HEK293T (cell line): Measurements from ENCODE around the gene GHRHR.

Experiments used
- CTCF ChIA-PET: fragments of 350-600 bp; formaldehyde crosslinking; extraction: SDS; loops from one replicate; lab custom pipeline; 2021; ENCODE audit warnings: antibody characterized with exemption, inconsistent platforms; lab: Yijun Ruan, JAX
- POLR2A ChIA-PET: fragments of 350-600 bp; formaldehyde crosslinking; extraction: SDS; loops from one replicate; lab custom pipeline; 2020; ENCODE audit warnings: antibody characterized with exemption, inconsistent platforms; lab: Yijun Ruan, JAX
- DNase-seq: peaks from one replicate; pipeline ENCODE4 v3.0.0; 2012; ENCODE audit warnings: mixed read lengths; ENCODE audit errors: extremely low spot score
- ARNT ChIP-seq: fragments of 450-650 bp; IDR thresholded peaks from 2 replicates; pipeline ENCODE4 v1.6.1; 2017; ENCODE audit warnings: mild to moderate bottlenecking
- BHLHE40 ChIP-seq: fragments of 450-650 bp; IDR thresholded peaks from 2 replicates; pipeline ENCODE4 v1.6.1; 2016; ENCODE audit warnings: mild to moderate bottlenecking, moderate library complexity, borderline replicate concordance
- CTBP1 ChIP-seq: fragments of 450-650 bp; IDR thresholded peaks from 2 replicates; pipeline ENCODE4 v1.6.1; 2016; ENCODE audit warnings: borderline replicate concordance
- ELF4 ChIP-seq: fragments of 450-650 bp; IDR thresholded peaks from 2 replicates; pipeline ENCODE4 v1.6.1; 2017; ENCODE audit warnings: antibody characterized with exemption
- FOXA1 ChIP-seq: fragments of 450-650 bp; IDR thresholded peaks from 2 replicates; pipeline ENCODE4 v1.6.1; 2016; ENCODE audit warnings: mild to moderate bottlenecking
- FOXK2 ChIP-seq: fragments of 450-650 bp; IDR thresholded peaks from 2 replicates; pipeline ENCODE4 v1.6.1; 2016; ENCODE audit warnings: mild to moderate bottlenecking
- FOXM1 ChIP-seq: fragments of 450-650 bp; IDR thresholded peaks from 2 replicates; pipeline ENCODE4 v1.6.1; 2017; ENCODE audit warnings: mild to moderate bottlenecking, borderline replicate concordance
- HDGF ChIP-seq: fragments of 450-650 bp; IDR thresholded peaks from 2 replicates; pipeline ENCODE4 v1.6.1; 2017; ENCODE audit warnings: antibody characterized with exemption, borderline replicate concordance
- L3MBTL2 ChIP-seq: fragments of 450-650 bp; conservative IDR thresholded peaks from 2 replicates; pipeline ENCODE4 v1.6.1; 2016; ENCODE audit warnings: mild to moderate bottlenecking
- LEF1 ChIP-seq: fragments of 450-650 bp; IDR thresholded peaks from 2 replicates; pipeline ENCODE4 v1.6.1; 2017; ENCODE audit warnings: mild to moderate bottlenecking, borderline replicate concordance
- NFRKB ChIP-seq: fragments of 450-650 bp; IDR thresholded peaks from 2 replicates; pipeline ENCODE4 v1.6.1; 2016; ENCODE audit warnings: mild to moderate bottlenecking, moderate library complexity
- SP1 ChIP-seq: fragments of 450-650 bp; IDR thresholded peaks from 2 replicates; pipeline ENCODE4 v1.6.1; 2017
- SUZ12 ChIP-seq: fragments of 450-650 bp; IDR thresholded peaks from 2 replicates; pipeline ENCODE4 v1.6.1; 2016; ENCODE audit warnings: mild to moderate bottlenecking
- TARDBP ChIP-seq: fragments of 450-650 bp; IDR thresholded peaks from 2 replicates; pipeline ENCODE4 v1.6.1; 2016
- ZNF384 ChIP-seq: fragments of 450-650 bp; IDR thresholded peaks from 2 replicates; pipeline ENCODE4 v1.6.1; 2016
- TF ChIP-seq, protein P1 (sequence below): fragments of 450-650 bp; IDR thresholded peaks from 2 replicates; pipeline ENCODE4 v1.6.1; 2016

The GHRHR gene

DNA sequence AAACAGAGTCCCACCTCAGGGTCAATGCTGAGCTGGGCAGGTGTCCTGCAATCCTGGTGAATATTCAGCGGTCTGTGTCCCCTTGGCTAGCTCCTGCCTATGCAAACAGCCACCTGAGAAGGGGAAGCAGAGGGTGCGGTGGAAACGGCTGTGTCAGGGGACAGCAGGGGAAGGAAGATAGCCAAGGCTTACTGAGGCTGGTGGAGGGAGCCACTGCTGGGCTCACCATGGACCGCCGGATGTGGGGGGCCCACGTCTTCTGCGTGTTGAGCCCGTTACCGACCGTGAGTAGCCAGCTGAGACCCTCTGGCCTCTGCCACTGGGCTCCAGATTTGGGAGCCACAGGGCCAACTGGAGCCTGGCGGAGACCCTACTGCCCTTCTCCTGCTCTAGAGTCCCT, at the start of gene GHRHR:
Gene GHRHR (plus strand): TSS at position 112 of the 400 bp plus-strand sequence. CDS start 116 bp downstream, at position 228.
- CTCF ChIA-PET, result interaction anchor here (1.2 kb wide), 1 partner anchor 25 kb away, joined by 3 read pairs; no protein-coding TSS in a partner anchor

DNA sequence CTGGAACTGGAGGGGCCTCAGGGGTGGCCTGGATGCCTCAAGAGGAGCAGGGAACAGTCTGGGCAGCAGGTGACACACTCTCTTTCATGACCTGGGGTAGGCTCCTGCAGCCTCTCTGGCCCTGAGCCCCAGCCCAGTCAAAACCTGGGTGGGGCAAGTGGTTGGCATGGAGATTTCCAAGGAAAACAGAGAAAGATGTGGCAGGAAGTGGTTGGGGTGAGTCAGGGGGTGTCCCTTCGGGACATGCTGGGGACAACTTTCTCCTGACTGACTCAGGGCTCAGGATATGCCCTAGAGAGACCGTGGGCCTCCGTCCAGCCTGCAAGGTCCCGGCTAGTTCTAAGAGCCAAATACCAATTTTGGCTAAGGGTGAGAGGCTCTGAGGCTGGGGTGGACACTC, 49.2 kb upstream of the GHRHR start:
- ChIA-PET POLR2A (no interaction called here), CTCF (no interaction called here)
- DNase-seq, result no peak
- TF ChIP-seq CTBP1 (no peak), FOXK2 (no peak), SUZ12 (no peak), ELF4 (no peak), LEF1 (no peak), FOXM1 (no peak), HDGF (no peak), NFRKB (no peak), FOXA1 (no peak), ARNT (no peak), SP1 (no peak), ZNF384 (no peak), BHLHE40 (no peak)
- TF ChIP-seq, protein P1, sequence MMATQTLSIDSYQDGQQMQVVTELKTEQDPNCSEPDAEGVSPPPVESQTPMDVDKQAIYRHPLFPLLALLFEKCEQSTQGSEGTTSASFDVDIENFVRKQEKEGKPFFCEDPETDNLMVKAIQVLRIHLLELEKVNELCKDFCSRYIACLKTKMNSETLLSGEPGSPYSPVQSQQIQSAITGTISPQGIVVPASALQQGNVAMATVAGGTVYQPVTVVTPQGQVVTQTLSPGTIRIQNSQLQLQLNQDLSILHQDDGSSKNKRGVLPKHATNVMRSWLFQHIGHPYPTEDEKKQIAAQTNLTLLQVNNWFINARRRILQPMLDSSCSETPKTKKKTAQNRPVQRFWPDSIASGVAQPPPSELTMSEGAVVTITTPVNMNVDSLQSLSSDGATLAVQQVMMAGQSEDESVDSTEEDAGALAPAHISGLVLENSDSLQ, result no peak

More for the DNA sequence above, at the start of gene GHRHR:
- TF ChIP-seq HDGF, result no peak
- TF ChIP-seq ZNF384, result no peak
- TF ChIP-seq BHLHE40, result no peak
- no peak for TF ChIP-seq FOXM1
- no peak for TF ChIP-seq LEF1
- no peak for TF ChIP-seq ARNT
- TF ChIP-seq ELF4, result no peak
- TF ChIP-seq CTBP1, result no peak
- no peak for TF ChIP-seq FOXK2
- TF ChIP-seq FOXA1, result no peak
- TF ChIP-seq TARDBP, result no peak
- no peak for TF ChIP-seq L3MBTL2
- TF ChIP-seq, protein P1, result no peak
- TF ChIP-seq SUZ12, result no peak
- no peak for TF ChIP-seq SP1
- TF ChIP-seq NFRKB, result no peak
- POLR2A ChIA-PET, result no interaction called here
- no peak for DNase-seq

DNA sequence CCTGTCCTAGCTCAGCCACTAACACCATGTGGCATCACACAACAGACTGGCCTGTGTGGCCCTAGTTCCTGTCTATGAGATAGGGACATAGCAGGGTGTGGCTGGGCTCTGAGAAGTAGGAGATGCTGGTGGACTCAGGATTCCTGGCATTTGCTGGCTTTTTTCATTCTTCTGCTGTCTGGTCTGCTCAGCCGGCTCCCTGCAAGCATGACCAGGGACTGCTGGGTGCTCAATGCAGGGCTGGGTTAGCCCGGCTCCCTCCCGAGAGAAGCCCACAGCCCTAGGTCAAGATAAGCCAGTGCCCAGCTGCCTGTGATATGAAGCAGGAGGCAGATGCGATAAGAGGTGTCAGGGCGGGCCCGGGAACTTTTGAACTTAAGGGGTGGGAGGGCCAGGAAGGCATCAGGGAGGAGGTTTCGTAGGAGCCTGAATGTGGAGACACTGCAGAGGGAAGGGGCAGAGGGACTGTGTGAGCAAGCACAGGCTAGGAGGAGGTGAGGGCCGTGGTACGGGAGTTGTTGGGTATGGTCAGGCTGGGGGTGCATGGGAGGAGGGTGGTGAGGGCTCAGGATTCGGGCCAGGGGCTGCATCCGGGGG, 48.6 kb upstream of the GHRHR start:
- POLR2A ChIA-PET, result no interaction called here
- CTCF ChIA-PET, result no interaction called here
- DNase-seq, result no peak
- TF ChIP-seq FOXM1 (no peak), BHLHE40 (no peak), CTBP1 (no peak), FOXK2 (no peak), LEF1 (no peak), HDGF (no peak), ARNT (no peak), ELF4 (no peak), NFRKB (no peak), L3MBTL2 (no peak), SP1 (no peak), SUZ12 (no peak)
- TF ChIP-seq, protein P1, result no peak

DNA sequence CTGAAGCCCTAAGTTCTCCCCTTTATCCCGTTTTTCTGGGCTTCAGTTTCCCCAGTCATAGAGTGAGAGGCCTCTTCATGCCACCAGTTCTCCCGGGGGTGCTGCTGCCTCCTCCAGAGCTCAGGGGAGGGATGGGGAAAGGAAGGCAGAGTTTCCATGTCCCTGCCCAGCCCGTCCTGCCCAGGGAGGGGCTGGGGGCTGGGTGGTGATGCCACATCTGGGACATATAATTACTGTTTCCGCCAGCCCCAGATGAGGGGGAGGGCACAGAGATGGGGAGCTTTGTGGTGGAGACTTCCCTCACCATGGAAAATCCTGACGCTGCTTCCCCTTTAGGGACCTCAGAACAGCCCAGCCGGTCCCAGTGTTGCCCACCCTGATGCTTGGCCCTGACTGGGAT, 48.0 kb upstream of the GHRHR start:
- CTCF ChIA-PET, result no interaction called here
- no peak for DNase-seq
- TF ChIP-seq SUZ12, result no peak
- TF ChIP-seq FOXA1, result no peak
- TF ChIP-seq ZNF384, result no peak
- no peak for TF ChIP-seq NFRKB
- no peak for TF ChIP-seq L3MBTL2
- no peak for TF ChIP-seq FOXK2
- no peak for TF ChIP-seq HDGF
- TF ChIP-seq ARNT, result no peak
- no peak for TF ChIP-seq ELF4
- no peak for TF ChIP-seq BHLHE40
- POLR2A ChIA-PET, result no interaction called here

DNA sequence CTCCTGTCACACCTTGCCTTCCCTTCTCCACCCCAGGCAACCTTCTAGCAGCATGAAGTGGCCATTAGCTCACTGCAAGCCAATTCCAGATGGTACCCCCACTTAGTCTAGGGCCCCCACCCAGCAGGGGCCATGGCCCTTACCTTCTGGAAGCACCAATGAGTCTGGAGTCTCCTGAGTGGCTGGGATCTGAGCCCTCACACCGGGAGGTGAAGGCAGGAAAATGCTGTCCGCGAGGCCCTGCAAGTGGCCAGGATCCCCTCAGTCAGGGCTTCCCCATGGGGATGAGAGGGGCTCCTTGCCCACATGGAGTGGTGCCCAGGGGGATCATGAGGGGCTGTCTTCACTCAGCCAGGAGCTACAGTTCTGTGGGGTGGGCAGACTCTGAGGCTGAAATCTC, 47.5 kb upstream of the GHRHR start:
- DNase-seq, result no peak
- TF ChIP-seq BHLHE40 (no peak), FOXK2 (no peak), CTBP1 (no peak), SUZ12 (no peak), HDGF (no peak), L3MBTL2 (no peak)
- TF ChIP-seq, protein P1, result no peak
- ChIA-PET POLR2A (no interaction called here), CTCF (no interaction called here)

DNA sequence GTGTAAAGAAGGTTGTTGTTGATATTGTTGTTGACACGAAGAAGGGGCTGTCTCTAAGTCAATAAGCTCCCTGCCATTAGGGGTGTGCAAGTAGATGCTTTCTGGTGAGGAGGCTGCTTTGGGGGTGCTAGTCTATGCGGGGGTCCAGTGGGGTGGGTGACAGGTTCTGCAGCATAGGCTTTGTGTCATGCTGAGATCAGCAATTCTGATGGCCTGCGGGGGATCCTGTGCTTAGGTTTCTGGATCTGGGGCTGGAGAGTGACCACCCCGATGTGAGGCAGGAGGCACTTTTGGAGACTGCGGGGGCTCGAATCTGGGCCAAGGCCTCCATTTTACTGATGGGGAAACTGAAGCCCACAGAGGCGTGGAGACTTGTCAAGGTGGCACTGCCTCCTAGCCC, 47.0 kb upstream of the GHRHR start:
- no peak for TF ChIP-seq CTBP1
- no peak for TF ChIP-seq LEF1
- TF ChIP-seq BHLHE40, result no peak
- TF ChIP-seq ARNT, result no peak
- TF ChIP-seq HDGF, result no peak
- TF ChIP-seq FOXA1, result no peak
- no peak for TF ChIP-seq FOXK2
- no peak for TF ChIP-seq ZNF384
- TF ChIP-seq SUZ12, result no peak
- TF ChIP-seq FOXM1, result no peak
- TF ChIP-seq SP1, result no peak
- TF ChIP-seq ELF4, result no peak
- TF ChIP-seq TARDBP, result no peak
- TF ChIP-seq L3MBTL2, result no peak
- no peak for TF ChIP-seq NFRKB
- TF ChIP-seq, protein P1, result no peak
- no peak for DNase-seq
- ChIA-PET POLR2A (no interaction called here), CTCF (no interaction called here)
